Psoas muscle (tissue), 8 donors: ENCODE data around the gene RBBP8. TPM values are rescaled to one million over a fixed set of nuclear protein-coding genes. Genes with fewer than 3 reads are reported as not detected.

ENCODE experiments used
- ATAC-seq, 4 donors: fragments of 200-7000 bp; cut with Tn5 transposase; one replicate each; pipeline ENCODE4 v1.9.1; 2020; ENCODE audit warnings: moderate library complexity in 3 of 4, mild to moderate bottlenecking in 2 of 4
- DNase-seq, 2 donors: peaks; one replicate each; pipeline ENCODE4 v3.0.0-alpha.2; 2020
- H3K27ac ChIP-seq: fragments of 200-600 bp; one replicate; pipeline ENCODE4 v1.8.0; 2022
- H3K27me3 ChIP-seq, 3 donors: fragments of 200-600 bp in 1 of 3; one replicate each; pipeline versions ENCODE4 v1.6.1 to v1.8.0; 2013 to 2022; ENCODE audit warnings: low read length in 2 of 3, mild to moderate bottlenecking in 2 of 3, moderate library complexity in 1 of 3; ENCODE audit not compliant: insufficient read depth in 3 of 3
- H3K36me3 ChIP-seq, 2 donors: fragments of 200-600 bp in 1 of 2; one replicate each; pipeline versions ENCODE4 v1.6.1 to v1.8.0; 2013 to 2022; ENCODE audit warnings: low read depth in 1 of 2, mild to moderate bottlenecking in 1 of 2, moderate library complexity in 1 of 2; ENCODE audit not compliant: insufficient read depth in 1 of 2
- H3K4me1 ChIP-seq: fragments of 200-600 bp; one replicate; pipeline ENCODE4 v1.8.0; 2022
- H3K4me3 ChIP-seq: fragments of 200-600 bp; one replicate; pipeline ENCODE4 v1.8.0; 2022; ENCODE audit warnings: mild to moderate bottlenecking
- H3K9me3 ChIP-seq: fragments of 200-600 bp; one replicate; pipeline ENCODE4 v1.8.0; 2022
- WGBS, 3 donors: extraction: QIAGEN DNeasy Blood & Tissue Kit; methylation state at CpG; one replicate each; pipeline versions ENCODE4 v1.1.6 to v1.1.7; 2013; 5-methylcytosine and 5-hydroxymethylcytosine counted together
- intact Hi-C, 2 donors: fragments of 100-400 bp; cut with DNase I; formaldehyde crosslinking; loops; one replicate each; pipeline versions ENCODE4 v1.11.0 to v1.14.2; 2022
- polyA plus RNA-seq, 3 donors: library from polyadenylated mRNA; stranded (reverse); fragments of 200-250 nt; gene quantifications; one replicate each; pipeline ENCODE4 v1.2.3, GENCODE V29; 2013
- total RNA-seq, 4 donors: library from RNA; stranded (reverse); fragmentation: NEBNext Ultra II Directional in 2 of 4; extraction: Animal tissue kit (Norgen Biotek cat#: 25700) in 2 of 4; gene quantifications; one replicate each; pipeline versions ENCODE4 v1.2.1 to v1.2.4, GENCODE V29; 2021 to 2023
- TF ChIP-seq, protein P1 (sequence below): fragments of 200-600 bp; IDR thresholded peaks from one replicate; pipeline ENCODE4 v1.8.0; 2022; ENCODE audit warnings: antibody characterized with exemption
- donor health status: healthy with polysubstance abuse.
- donor health status: DM: no; HTN: no; CAD: no; lungs with moderate emphysema.
- donor health status: Bipolar disorder and iron deficiency.
- donor health status: healthy.
- donor health status: DM: yes; HTN: yes; CAD: no.
- donor health status: DM: no; HTN: no; CAD: no.
- donor health status: DM: no; HTN: no; CAD: no.
- donor health status: DM: yes; HTN: yes; CAD: no.

Gene RBBP8
- total and polyA plus RNA-seq, 7 donors, result 2.0 to 6.6 (median 2.8) TPM

DNA sequence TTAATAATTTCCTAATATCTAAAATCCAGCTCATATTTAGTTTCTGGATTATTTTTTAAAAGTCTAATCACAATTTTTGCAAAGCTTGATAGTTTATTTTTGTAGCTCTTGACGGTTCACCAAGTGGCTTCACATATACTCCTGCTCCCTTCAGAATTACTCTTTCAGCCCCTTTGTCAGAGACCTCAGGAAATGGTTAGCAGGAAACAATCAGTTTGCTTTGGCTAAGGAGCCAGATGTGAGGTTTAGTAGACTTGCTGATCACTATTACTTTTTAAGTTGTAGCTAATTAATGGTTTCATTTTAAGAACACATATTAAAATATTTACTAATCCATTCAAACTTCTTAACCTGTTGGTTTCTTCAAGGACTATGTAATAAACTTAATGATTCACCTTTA lies 2.3 kb downstream of the RBBP8 start:
- ATAC-seq (no peak), DNase-seq (no peak)
- 52 to 55% (median 53%) methylated on average over 1 of the region's 1 CpG for WGBS, 3 donors
- TF ChIP-seq, protein P1, sequence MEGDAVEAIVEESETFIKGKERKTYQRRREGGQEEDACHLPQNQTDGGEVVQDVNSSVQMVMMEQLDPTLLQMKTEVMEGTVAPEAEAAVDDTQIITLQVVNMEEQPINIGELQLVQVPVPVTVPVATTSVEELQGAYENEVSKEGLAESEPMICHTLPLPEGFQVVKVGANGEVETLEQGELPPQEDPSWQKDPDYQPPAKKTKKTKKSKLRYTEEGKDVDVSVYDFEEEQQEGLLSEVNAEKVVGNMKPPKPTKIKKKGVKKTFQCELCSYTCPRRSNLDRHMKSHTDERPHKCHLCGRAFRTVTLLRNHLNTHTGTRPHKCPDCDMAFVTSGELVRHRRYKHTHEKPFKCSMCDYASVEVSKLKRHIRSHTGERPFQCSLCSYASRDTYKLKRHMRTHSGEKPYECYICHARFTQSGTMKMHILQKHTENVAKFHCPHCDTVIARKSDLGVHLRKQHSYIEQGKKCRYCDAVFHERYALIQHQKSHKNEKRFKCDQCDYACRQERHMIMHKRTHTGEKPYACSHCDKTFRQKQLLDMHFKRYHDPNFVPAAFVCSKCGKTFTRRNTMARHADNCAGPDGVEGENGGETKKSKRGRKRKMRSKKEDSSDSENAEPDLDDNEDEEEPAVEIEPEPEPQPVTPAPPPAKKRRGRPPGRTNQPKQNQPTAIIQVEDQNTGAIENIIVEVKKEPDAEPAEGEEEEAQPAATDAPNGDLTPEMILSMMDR, result no peak
- intact Hi-C loops, result no loop called here
- Histone ChIP-seq H3K27me3 (peaks cover 0 to 6% (median 0%) of the 10 kb centered on the region in 3 donors), H3K9me3 (no peaks in the 10 kb centered on the region), H3K4me3 (no peak overlapping the region), H3K27ac (no peak overlapping the region), H3K4me1 (no peaks in the 10 kb centered on the region), H3K36me3 (no peaks in the 10 kb centered on the region)

DNA sequence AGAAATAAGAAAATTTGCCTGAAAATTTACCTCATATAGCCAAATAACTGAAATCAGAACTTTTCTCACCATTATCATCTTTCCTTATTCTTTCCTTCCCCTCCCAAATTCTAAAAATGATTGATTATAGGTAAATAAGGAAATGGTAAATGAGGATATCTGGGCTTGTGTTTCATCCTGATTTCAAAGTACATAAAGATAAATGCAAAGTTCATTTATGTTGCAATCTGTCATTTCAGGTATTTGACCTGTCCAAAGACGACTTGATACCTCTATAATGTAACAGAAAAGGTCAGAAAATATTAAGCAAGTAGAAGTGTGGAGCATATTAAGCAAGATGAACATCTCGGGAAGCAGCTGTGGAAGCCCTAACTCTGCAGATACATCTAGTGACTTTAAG lies 3.4 kb downstream of the RBBP8 start:
- H3K4me3 ChIP-seq, result no peak overlapping the region
- intact Hi-C loops, result no loop called here
- peaks cover 0 to 6% (median 0%) of the 10 kb centered on the region in 3 donors for H3K27me3 ChIP-seq
- H3K36me3 ChIP-seq, result no peaks in the 10 kb centered on the region
- 75 to 85% (median 77%) methylated on average over 2 of the region's 2 CpGs for WGBS, 3 donors
- TF ChIP-seq, protein P1, result no peak
- H3K9me3 ChIP-seq, result no peaks in the 10 kb centered on the region
- no peak for ATAC-seq
- no peak for DNase-seq
- H3K4me1 ChIP-seq, result no peaks in the 10 kb centered on the region
- H3K27ac ChIP-seq, result no peak overlapping the region

DNA sequence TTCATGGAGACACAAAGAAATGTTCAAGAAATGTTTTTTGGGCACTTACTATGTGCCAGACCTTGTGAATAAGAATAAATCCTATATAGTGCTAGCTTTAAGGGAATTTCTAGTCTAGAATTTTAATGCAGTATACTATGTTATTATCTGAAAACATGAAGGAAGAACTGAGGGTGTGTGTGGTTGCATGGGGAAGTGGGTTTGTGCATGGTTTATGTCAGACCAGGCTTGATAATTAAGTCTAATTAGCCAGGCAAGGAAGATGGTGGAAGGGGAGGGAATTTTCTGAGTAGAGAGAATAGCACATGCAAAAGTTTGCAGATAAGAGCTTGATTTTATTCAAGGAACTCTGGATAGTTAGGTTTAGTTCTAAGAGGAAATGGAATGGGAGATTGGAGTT lies 6.5 kb downstream of the RBBP8 start:
- H3K9me3 ChIP-seq, result no peaks in the 10 kb centered on the region
- H3K27me3 ChIP-seq, result no peaks in the 10 kb centered on the region
- H3K4me1 ChIP-seq, result no peaks in the 10 kb centered on the region
- TF ChIP-seq, protein P1, result no peak
- no peaks in the 10 kb centered on the region for H3K36me3 ChIP-seq
- no peak for ATAC-seq
- H3K4me3 ChIP-seq, result no peak overlapping the region
- no peak for DNase-seq
- intact Hi-C loops, result no loop called here
- H3K27ac ChIP-seq, result no peak overlapping the region

DNA sequence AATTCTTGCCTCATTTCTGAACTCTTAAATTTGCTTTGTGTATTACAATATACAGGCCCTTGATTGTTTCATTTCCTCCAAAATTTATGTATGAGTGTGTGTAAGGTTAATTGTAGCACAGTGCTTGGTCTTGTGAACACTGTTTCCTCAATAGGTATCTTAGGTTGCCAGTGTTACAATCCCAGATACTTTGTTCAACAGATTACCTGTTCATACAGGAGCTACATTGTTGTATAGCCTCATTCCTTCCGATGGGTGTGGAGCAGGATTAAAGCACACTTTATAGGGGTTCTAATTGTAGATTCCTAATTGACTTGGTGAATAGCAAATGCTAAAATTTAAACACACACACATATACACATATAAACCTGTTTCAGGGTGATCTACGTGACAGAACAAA lies 10.7 kb downstream of the RBBP8 start:
- DNase-seq (no peak), ATAC-seq (no peak)
- Histone ChIP-seq H3K4me3 (no peak overlapping the region), H3K36me3 (no peaks in the 10 kb centered on the region), H3K4me1 (no peaks in the 10 kb centered on the region), H3K9me3 (no peaks in the 10 kb centered on the region), H3K27ac (no peak overlapping the region), H3K27me3 (no peaks in the 10 kb centered on the region)
- intact Hi-C loops, result no loop called here
- 79 to 92% (median 81%) methylated on average over 2 of the region's 2 CpGs for WGBS, 3 donors
- TF ChIP-seq, protein P1, result no peak

DNA sequence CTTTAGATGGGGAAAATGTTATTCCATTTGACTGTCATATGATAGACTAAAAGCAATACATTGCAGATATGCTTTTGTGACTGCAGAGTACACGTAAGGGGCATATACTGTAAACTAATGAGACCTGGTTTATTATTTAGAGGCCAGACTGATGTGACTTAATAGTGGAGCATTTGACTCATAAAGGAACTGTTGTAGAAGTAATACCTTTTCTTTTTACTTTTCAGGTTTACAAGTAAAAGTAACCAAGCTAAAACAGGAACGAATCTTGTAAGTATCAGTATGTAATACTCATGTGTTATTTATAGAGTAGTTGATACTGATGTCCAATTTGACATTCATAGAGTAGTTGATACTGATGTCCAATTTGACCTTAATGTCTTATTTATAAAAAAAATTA lies 13.1 kb downstream of the RBBP8 start:
- WGBS, 3 donors, result 89 to 95% (median 91%) methylated on average over 2 of the region's 2 CpGs
- intact Hi-C loops, result no loop called here

More for the DNA sequence above, 13.1 kb downstream of the RBBP8 start:
- no peaks in the 10 kb centered on the region for H3K9me3 ChIP-seq
- no peaks in the 10 kb centered on the region for H3K36me3 ChIP-seq
- no peak overlapping the region for H3K27ac ChIP-seq
- H3K4me3 ChIP-seq, result no peak overlapping the region
- no peak for DNase-seq
- TF ChIP-seq, protein P1, result no peak
- no peaks in the 10 kb centered on the region for H3K27me3 ChIP-seq
- no peak for ATAC-seq
- H3K4me1 ChIP-seq, result no peaks in the 10 kb centered on the region
